Fibroblast of pulmonary artery (primary cell): ENCODE data around the gene SLC44A5.
A peak's percentile ranks its signal among the peaks of the same experiment; 100 is the strongest.

Experiments used
- DNase-seq: peaks from one replicate; pipeline ENCODE4 v3.0.0-alpha.2; 2010; ENCODE audit warnings: low read depth
- H3K4me3 ChIP-seq: replicated peaks from 2 replicates; pipeline ENCODE4 v1.5.1; 2011; ENCODE audit warnings: low read depth, mild to moderate bottlenecking, control low read depth, low read length, moderate library complexity
- TF ChIP-seq, protein P1 (sequence below): IDR thresholded peaks from 2 replicates; pipeline ENCODE4 v1.5.1; 2011; ENCODE audit warnings: mild to moderate bottlenecking, control low read depth, low read length, inconsistent platforms; ENCODE audit errors: missing control alignments

SLC44A5 gene

DNA sequence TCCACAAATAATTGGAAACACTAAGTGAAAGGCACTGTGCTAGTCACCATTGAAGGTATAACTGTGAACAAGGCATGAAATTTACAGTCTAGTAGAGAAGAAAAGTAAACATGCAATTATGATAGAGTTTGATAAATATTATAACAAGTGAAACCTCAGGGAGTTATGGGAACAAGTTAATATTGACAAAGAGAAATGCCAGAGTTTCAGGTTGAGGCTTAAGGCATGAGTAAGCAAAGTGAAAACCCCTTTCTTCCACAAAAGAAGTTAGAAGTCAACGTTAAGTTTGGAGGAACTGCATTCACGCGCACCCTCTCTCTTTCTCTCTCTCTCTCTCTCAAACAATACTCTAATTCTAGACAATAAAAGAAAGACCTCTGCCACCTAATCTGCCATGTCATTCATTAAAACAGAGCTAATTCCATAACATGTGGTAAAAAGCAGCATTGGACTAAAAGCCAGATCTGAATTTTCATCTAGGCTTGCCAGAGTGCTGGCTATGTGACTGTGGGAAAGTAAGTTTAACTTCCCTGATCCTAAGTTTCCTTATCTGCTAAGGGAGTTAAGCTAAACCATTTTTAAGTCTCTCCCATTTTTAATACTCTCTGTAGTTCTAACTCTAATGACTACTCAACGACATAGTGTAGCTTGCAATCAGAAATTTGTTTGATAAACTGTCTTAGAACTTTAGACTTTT, 22.0 kb downstream of the SLC44A5 start:
- no peak overlapping the region for H3K4me3 ChIP-seq
- TF ChIP-seq, protein P1, sequence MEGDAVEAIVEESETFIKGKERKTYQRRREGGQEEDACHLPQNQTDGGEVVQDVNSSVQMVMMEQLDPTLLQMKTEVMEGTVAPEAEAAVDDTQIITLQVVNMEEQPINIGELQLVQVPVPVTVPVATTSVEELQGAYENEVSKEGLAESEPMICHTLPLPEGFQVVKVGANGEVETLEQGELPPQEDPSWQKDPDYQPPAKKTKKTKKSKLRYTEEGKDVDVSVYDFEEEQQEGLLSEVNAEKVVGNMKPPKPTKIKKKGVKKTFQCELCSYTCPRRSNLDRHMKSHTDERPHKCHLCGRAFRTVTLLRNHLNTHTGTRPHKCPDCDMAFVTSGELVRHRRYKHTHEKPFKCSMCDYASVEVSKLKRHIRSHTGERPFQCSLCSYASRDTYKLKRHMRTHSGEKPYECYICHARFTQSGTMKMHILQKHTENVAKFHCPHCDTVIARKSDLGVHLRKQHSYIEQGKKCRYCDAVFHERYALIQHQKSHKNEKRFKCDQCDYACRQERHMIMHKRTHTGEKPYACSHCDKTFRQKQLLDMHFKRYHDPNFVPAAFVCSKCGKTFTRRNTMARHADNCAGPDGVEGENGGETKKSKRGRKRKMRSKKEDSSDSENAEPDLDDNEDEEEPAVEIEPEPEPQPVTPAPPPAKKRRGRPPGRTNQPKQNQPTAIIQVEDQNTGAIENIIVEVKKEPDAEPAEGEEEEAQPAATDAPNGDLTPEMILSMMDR, result no peak
- DNase-seq, result no peak

DNA sequence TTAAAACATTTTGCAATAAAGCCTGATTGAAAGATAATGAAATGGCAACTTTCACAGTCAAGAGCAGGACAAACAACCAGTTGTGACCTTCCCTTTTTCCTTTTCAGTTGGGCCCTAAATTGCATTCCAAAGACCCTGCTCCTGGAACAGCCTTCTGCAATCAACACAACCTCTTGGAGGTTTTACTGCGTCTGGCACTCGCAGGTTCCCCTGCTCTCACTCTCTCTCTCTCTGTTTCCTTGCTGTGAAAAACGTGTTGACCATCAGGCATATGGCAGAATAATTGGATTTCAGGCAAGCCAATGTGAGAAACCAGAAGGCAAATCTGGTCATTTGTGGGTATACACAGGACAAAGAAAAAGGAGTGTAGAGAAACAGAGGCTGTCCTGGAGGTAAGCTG, 23.2 kb downstream of the SLC44A5 start:
- no peak for DNase-seq
- no peak overlapping the region for H3K4me3 ChIP-seq
- TF ChIP-seq, protein P1, result no peak

- H3K4me3 ChIP-seq, result no peak overlapping the region
- TF ChIP-seq, protein P1, result no peak
- no peak for DNase-seq
Observed at GRCh38 chr1:75583282-75583681, 27.6 kb downstream of the SLC44A5 start.

- TF ChIP-seq, protein P1, result peak; percentile 47
- DNase-seq, result peak; percentile 54
- H3K4me3 ChIP-seq, result no peak overlapping the region
Observed at GRCh38 chr1:75582725-75583261, 28.1 kb downstream of the SLC44A5 start.

DNA sequence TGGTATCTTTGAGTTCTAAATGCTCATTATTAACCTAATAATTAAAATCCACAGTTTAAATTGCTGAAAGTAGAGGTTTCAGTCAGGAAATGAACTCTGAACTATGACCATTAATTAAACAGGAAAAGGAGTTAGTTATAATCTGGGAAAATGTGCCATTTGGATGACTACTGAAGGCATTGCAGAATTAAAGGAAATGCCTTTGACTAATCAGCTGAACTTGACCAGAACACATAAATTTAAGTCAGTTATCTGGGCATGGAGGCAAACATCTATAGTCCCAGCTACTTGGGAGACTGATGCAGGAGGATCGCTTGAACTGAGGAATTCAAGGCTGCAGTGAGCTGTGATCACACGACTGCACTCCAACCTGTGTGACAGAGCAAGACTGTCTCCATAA, 31.9 kb downstream of the SLC44A5 start:
- TF ChIP-seq, protein P1, result no peak
- H3K4me3 ChIP-seq, result no peak overlapping the region

GRCh38 chr1:75575837-75576236, 35.1 kb downstream of the SLC44A5 start:
- no peak for DNase-seq
- TF ChIP-seq, protein P1, result no peak

More for the DNA sequence above, 31.9 kb downstream of the SLC44A5 start:
- DNase-seq, result peak; percentile 51

DNA sequence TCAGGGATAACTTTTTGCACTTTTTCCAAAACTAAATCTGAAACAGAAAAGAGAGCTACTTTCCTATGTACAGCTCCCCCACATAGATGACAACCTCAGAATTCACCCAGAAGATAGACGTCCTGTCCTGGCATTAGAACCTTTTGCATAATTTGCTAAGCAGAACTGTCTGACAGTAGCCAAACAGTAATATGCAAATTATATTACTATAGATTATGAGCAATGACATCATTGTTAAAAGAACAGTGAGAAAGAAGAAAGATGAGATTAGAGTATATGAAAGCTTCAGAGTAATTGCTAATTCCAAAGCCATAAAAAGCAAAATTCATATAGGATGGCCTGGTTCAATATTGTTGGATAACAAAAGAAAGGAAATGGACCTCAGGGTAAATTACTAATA, 43.7 kb downstream of the SLC44A5 start:
- DNase-seq, result no peak
- TF ChIP-seq, protein P1, result no peak
- no peak overlapping the region for H3K4me3 ChIP-seq

More at GRCh38 chr1:75575837-75576236, 35.1 kb downstream of the SLC44A5 start:
- H3K4me3 ChIP-seq, result no peak overlapping the region
